Fibroblast of pulmonary artery (primary cell): ENCODE results near the gene PER1.

ENCODE experiments used
- DNase-seq: peaks from one replicate; pipeline ENCODE4 v3.0.0-alpha.2; 2010; ENCODE audit warnings: low read depth
- H3K4me3 ChIP-seq: replicated peaks from 2 replicates; pipeline ENCODE4 v1.5.1; 2011; ENCODE audit warnings: low read depth, mild to moderate bottlenecking, control low read depth, low read length, moderate library complexity
- TF ChIP-seq, protein P1 (sequence below): IDR thresholded peaks from 2 replicates; pipeline ENCODE4 v1.5.1; 2011; ENCODE audit warnings: mild to moderate bottlenecking, control low read depth, low read length, inconsistent platforms; ENCODE audit errors: missing control alignments

The PER1 gene

GRCh38 chr17:8121681-8122421 lies 30.4 kb downstream of the PER1 start:
- no peak for DNase-seq

DNA sequence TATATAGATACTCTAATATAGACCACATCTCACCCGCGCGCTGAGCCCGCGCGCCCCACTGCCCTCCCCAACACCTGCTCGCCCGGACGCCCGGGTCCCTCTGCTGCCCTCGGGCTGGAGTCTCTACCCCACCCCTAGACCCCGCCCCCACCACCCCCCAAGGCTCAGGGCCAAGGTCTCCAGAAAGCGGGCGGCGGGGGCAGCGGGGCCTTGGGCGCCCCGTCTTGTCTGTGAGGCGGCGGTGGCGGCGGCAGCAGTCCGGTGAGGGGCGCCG lies 30.9 kb downstream of the PER1 start:
- TF ChIP-seq, protein P1, sequence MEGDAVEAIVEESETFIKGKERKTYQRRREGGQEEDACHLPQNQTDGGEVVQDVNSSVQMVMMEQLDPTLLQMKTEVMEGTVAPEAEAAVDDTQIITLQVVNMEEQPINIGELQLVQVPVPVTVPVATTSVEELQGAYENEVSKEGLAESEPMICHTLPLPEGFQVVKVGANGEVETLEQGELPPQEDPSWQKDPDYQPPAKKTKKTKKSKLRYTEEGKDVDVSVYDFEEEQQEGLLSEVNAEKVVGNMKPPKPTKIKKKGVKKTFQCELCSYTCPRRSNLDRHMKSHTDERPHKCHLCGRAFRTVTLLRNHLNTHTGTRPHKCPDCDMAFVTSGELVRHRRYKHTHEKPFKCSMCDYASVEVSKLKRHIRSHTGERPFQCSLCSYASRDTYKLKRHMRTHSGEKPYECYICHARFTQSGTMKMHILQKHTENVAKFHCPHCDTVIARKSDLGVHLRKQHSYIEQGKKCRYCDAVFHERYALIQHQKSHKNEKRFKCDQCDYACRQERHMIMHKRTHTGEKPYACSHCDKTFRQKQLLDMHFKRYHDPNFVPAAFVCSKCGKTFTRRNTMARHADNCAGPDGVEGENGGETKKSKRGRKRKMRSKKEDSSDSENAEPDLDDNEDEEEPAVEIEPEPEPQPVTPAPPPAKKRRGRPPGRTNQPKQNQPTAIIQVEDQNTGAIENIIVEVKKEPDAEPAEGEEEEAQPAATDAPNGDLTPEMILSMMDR: no peak
- peak; percentile 44 for DNase-seq
- H3K4me3 ChIP-seq: peak overlapping the region; percentile 54

More at GRCh38 chr17:8121681-8122421, 30.4 kb downstream of the PER1 start:
- TF ChIP-seq, protein P1: peak; percentile 8
- H3K4me3 ChIP-seq: peak overlapping the region; percentile 54

DNA sequence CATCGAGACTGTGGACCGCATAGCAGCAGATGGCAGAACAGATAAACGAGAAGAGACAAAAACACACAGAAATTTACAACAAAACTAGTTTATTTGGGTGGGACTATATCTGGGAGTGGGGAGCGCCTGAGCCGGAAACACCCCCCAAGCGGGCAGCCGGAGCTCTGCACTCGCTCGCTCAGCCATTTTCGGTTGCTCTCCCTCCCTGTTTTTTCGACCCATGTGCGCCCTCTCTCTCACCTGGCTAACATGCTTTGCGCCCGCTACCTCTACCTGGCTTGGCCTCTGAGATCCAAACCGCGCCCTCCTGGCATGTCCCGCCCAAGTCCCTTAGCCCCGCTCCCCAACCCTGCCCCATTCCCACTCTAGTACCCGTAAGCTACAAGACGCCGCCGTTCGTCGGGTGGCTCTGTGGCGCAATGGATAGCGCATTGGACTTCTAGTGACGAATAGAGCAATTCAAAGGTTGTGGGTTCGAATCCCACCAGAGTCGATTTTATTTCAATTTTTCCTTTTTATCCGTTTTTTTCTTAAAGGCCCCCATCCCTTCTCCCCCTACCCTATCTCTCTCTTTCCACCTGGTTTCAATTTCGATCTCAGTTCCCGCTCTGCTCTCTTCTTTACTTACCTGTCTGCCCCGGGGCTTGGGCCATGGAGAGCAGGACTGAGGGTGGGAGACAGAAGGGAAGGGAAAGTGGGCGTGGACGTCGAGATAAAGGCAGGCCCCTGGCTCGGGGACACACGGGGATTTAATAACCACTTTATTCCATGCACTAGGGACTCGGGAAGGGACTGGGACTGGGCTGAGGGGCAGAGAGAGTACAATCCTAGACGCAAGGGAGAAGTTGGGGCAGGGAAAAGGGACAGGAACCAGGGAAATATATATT lies 31.4 kb downstream of the PER1 start:
- DNase-seq: peak; percentile 73
- TF ChIP-seq, protein P1: peak; percentile 33
- H3K4me3 ChIP-seq: peak overlapping the region; percentile 54

DNA sequence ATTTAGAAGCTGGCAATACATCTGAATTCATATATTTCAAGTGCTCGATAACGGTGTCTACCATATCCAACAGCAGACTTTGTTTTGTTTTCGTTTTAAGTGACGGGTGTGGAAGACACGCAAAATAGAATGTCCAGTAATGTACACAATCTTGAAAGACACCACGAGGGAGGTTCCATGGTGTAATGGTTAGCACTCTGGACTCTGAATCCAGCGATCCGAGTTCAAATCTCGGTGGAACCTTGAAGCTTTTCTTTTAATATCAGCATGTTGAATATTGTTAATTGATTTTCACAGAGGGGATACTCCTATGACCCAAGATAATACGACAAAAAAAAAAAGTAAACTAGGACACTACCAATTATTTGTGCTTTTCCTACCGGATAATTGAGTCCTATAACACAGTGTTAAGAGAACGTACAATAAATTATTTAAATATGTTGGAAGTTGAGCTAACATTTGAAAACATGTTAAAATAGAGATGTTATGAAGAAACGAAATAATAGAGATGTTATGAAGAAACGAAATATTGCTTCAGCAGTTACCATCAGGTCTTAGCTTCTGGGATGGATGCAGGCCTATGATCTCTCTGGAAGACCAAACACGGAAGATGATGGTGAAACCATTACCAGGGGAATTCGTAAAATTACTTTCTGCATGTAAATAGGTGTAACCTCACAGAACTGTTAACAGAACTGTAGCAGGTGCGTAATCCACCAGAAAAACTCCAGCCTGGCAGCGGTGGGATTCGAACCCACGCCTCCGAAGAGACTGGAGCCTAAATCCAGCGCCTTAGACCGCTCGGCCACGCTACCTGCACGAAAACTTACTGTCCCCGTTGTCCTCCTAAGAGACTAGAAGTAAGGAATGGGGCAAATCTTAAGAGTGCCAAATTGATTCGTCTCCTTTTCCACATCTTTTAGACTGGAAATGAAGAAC lies 32.4 kb downstream of the PER1 start:
- TF ChIP-seq, protein P1: no peak
- DNase-seq: peak; percentile 95
- peak overlapping the region; percentile 68 for H3K4me3 ChIP-seq

DNA sequence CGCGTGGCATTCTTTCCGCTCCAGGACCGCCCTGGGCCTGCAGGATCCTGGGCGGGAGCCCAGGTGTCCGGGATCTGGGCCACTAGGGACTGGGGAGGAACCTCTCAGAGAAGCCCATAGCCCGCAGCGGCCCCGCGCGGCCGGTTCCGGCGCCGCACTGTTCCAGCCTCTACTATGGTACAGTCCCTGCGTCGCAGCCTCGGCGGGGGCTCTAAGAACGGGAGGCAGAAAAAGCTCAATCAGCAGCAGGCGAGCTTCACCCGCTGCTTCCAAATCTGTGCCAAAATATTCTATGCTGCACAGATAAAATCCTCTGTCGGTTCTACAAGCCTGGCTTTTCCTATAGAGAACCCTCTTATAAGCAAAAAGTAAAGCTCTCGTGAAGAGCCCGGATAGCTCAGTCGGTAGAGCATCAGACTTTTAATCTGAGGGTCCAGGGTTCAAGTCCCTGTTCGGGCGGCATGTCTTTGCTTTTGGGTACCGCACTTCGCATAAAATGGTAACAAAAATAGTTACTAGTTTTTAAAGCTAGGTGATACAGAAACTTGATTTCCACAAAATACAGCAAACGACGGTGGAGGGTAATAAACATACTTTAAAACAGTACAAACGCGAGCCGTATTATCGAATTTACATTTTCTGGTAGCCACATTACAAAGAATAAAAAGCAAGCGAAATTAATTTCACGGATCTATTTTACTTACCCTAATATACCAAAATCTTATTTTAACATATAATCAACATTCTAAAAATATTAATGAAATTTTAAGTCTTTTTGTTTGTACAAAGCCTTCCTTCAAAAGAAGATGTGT lies 33.2 kb downstream of the PER1 start:
- TF ChIP-seq, protein P1: peak; percentile 87
- H3K4me3 ChIP-seq: peak overlapping the region; percentile 68
- peak; percentile 86 for DNase-seq
